Activated naive CD8-positive, alpha-beta T cell treated with anti-CD3 and anti-CD28 coated beads, Interleukin-2, amount 50 U/mL, for 24 hours (primary cell): ENCODE data around the gene ERP44.
"Not testable (repeated sequence)": the region's sequence is repeated elsewhere in the genome, so short reads cannot be mapped to it uniquely, and the experiment has no call there.

Experiments used
- ATAC-seq: fragments of 150-1000 bp; cut with Tn5 transposase; one replicate; pipeline ENCODE4 v1.10.0; 2021
- DNase-seq: peaks from one replicate; pipeline ENCODE4 v3.0.0; 2021
- H3K27ac Mint-ChIP-seq: one replicate; pipeline ENCODE4 v1.8.0; 2021; ENCODE audit warnings: mild to moderate bottlenecking, mixed read lengths
- H3K27me3 Mint-ChIP-seq: one replicate; pipeline ENCODE4 v1.8.0; 2021; ENCODE audit warnings: mixed read lengths
- H3K36me3 Mint-ChIP-seq: one replicate; pipeline ENCODE4 v1.8.0; 2021; ENCODE audit warnings: low read depth, mixed read lengths
- H3K4me1 Mint-ChIP-seq: one replicate; pipeline ENCODE4 v1.8.0; 2021; ENCODE audit warnings: mixed read lengths
- H3K4me3 Mint-ChIP-seq: one replicate; pipeline ENCODE4 v1.8.0; 2021; ENCODE audit warnings: mild to moderate bottlenecking, moderate library complexity, mixed read lengths
- H3K9me3 Mint-ChIP-seq: one replicate; pipeline ENCODE4 v1.8.0; 2021; ENCODE audit warnings: mixed read lengths

Gene ERP44

DNA sequence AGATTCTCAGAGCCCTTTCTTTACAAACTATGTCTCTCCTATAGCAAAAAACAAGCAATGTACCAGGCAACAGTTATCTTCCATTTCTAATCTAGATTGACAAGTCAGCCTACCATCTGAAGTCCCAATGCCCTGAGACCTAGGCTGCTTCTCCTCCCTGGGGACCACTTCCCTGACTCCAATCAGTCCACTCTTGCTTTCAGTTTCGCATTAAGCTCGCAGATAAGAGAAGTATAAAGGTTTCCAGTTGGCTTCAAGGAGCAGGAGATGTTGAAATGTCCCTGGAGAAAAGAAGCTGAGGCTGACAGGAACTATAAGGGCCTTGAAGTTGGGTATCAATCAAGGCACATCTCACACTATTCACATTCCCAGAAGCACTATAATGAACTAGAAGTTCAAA, 32.3 kb downstream of the ERP44 start:
- no peaks in the 10 kb centered on the region for H3K9me3 Mint-ChIP-seq
- no peak overlapping the region for H3K27ac Mint-ChIP-seq
- no peak overlapping the region for H3K4me3 Mint-ChIP-seq
- no peak for DNase-seq
- no peak for ATAC-seq
- peaks cover 8% of the 10 kb centered on the region for H3K36me3 Mint-ChIP-seq
- H3K27me3 Mint-ChIP-seq: no peaks in the 10 kb centered on the region
- peaks cover 24% of the 10 kb centered on the region for H3K4me1 Mint-ChIP-seq

DNA sequence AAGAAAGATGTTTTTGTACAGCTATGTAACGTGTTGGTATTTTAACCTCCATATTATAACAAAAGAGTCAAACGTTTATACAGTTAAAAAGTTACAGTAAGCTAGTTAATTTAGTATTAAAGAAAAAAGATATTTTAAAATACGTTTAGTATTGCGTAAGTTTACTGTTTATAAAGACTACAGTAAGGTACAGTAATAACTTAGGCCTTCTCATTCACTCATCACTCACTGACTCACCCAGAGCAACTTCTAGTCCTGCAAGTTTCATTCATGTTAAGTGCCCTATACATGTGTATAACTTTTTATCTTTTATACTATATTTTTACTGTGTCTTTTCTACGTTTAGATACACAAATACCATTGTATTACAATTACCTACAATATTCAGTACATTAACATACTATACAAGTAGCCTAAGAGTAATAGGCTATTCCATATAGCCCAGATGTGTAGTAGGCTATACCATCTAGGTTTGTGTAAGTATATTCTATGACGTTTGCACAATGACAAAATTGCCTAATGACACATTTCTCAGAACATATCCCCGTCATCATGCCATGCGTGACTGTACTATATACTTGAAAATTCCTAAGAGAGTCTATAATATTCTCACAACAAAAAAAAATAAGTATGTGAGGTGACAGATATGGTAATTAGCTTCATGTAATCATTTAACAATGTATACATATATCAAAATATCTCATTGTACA, 33.8 kb downstream of the ERP44 start:
- H3K4me3 Mint-ChIP-seq: no peak overlapping the region
- H3K27ac Mint-ChIP-seq: no peak overlapping the region
- ATAC-seq (no peak), DNase-seq (no peak)
- H3K9me3 Mint-ChIP-seq: no peaks in the 10 kb centered on the region
- H3K27me3 Mint-ChIP-seq: no peaks in the 10 kb centered on the region
- peaks cover 16% of the 10 kb centered on the region for H3K4me1 Mint-ChIP-seq
- H3K36me3 Mint-ChIP-seq: peaks cover 8% of the 10 kb centered on the region

DNA sequence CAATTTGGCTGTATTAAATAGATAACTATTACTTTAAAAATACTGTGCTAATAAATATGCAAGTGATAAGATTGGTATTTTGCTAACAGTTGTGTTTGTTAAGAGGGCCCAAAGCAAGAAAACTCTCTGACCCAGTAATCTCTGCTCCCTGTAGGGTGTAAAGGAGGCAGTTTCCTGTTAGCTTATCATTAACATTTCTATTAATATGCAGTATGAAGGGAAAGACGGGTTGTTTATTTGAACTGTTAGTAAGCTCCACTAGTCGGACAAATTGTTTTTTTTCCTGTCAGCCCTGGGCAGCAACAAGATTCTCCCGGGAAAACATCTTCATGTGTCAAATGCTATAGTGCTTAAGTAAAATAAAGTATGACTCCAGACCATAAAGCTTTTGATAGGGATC, 35.6 kb downstream of the ERP44 start:
- H3K27ac Mint-ChIP-seq: no peak overlapping the region

DNA sequence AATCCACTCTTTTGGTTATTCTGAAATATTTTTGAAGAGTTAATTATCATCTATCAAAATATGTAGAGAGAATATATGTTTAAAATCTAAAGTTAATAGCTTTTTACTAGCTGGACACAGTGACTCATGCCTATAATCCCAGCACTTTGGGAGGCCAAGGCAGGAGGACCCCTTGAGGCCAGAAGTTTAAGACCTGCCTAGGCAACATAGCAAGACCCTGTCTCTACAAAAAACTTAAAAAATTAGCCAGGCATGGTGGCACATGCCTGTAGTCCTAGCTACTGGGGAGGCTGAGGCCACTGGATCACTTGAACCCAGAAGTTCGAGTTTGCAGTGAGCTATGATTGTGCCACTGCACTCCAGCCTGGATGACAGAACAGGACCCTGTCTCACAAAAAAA, 36.1 kb downstream of the ERP44 start:
- not testable (repeated sequence) for H3K36me3 Mint-ChIP-seq, H3K4me3 Mint-ChIP-seq, H3K9me3 Mint-ChIP-seq, H3K27ac Mint-ChIP-seq, H3K27me3 Mint-ChIP-seq, ATAC-seq, DNase-seq
- H3K4me1 Mint-ChIP-seq: peaks cover 24% of the 10 kb centered on the region

More for the DNA sequence above, 35.6 kb downstream of the ERP44 start:
- H3K36me3 Mint-ChIP-seq: peaks cover 7% of the 10 kb centered on the region
- peaks cover 24% of the 10 kb centered on the region for H3K4me1 Mint-ChIP-seq
- H3K4me3 Mint-ChIP-seq: no peak overlapping the region
- H3K27me3 Mint-ChIP-seq: no peaks in the 10 kb centered on the region
- H3K9me3 Mint-ChIP-seq: no peaks in the 10 kb centered on the region
- ATAC-seq (no peak), DNase-seq (no peak)

DNA sequence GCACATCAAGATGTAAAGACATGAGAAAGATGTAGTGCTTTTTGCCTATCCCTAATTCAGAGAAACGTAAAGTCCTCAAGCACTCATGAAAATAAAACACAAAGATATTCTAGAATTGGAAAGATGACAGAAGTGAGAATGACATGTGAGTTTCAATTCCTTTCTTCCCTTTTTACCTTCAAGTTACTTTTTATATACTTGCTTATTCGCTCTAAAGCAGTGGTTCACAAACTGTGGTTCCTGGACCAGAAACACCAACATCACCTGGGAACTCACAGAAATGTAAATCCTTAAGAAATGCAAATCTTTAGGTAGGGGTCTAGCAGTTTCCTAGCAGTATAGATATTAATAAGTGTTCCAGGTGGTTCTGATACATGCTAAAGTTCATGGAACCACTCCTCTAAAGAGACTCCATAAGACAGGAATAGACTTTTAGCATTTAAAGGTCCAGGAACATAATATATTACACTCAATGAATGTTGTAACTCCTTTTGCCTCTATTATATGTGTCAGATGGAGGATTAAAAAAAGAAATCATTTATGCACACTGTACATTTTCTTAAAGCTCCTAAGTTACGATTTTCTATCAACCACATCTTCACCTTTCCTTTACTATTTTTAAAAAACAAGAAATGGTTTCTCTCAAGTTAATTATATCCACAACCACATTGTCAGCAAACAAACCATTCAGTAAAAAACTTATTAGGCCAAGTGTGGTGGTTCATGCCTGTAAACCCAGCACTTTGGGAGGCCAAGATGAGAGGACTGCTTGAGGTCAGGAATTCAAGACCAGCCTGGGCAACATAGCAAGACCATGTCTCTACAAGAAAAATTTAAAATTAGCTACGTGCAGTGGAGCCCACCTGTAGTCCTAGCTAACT, 39.9 kb downstream of the ERP44 start:
- Mint-ChIP-seq H3K27me3 (no peaks in the 10 kb centered on the region), H3K9me3 (no peaks in the 10 kb centered on the region)
- no peak for ATAC-seq

GRCh38 chr9:100057624-100058023, 41.2 kb downstream of the ERP44 start:
- peaks cover 2% of the 10 kb centered on the region for H3K36me3 Mint-ChIP-seq
- H3K4me3 Mint-ChIP-seq: no peak overlapping the region
- ATAC-seq: no peak
- no peak overlapping the region for H3K27ac Mint-ChIP-seq
- peaks cover 15% of the 10 kb centered on the region for H3K4me1 Mint-ChIP-seq
- H3K9me3 Mint-ChIP-seq: no peaks in the 10 kb centered on the region
- no peaks in the 10 kb centered on the region for H3K27me3 Mint-ChIP-seq
- no peak for DNase-seq

More for the DNA sequence above, 39.9 kb downstream of the ERP44 start:
- no peak for DNase-seq
- Mint-ChIP-seq H3K36me3 (peaks cover 2% of the 10 kb centered on the region), H3K27ac (no peak overlapping the region), H3K4me3 (no peak overlapping the region), H3K4me1 (peaks cover 17% of the 10 kb centered on the region)

DNA sequence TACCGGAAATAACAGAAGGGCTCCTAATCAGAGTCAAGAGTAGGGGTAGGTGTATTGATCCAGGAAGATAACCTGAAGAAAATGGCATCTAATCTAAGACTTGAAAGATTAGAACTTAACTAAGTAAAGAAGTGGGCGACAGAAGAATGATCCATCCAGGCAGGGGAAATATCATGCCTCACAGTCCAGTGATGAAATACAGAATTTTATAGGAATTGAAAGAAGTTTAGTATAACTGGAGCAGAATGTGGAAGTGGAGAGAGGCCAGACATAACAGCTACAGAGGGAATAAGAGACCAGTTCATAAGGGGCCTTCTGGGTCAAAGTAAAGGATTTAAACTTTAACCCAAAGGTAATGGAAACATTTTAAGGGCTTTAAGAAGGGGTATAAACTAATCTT, 42.2 kb downstream of the ERP44 start:
- Mint-ChIP-seq H3K4me1 (peaks cover 15% of the 10 kb centered on the region), H3K27me3 (no peaks in the 10 kb centered on the region), H3K9me3 (no peaks in the 10 kb centered on the region), H3K27ac (no peak overlapping the region), H3K36me3 (peaks cover 3% of the 10 kb centered on the region), H3K4me3 (no peak overlapping the region)
- DNase-seq (no peak), ATAC-seq (no peak)

DNA sequence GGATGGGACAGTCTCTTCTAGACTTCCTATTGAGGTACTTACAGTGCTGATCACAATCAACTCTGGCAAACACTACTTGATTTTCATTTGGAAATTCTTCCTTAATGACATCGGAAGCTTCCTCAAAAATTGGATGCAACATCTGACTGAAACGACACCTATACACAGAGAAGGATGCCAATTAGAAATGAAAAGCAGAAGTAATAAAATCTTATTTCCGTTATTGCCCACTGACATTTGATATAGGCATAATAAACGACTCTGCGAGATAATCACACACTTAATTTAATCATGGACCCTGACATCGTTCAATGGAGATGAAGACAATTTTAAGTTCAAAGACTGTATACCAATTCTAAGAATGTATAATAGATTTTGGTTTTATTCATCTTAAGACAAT, 46.4 kb downstream of the ERP44 start:
- peaks cover 2% of the 10 kb centered on the region for H3K4me1 Mint-ChIP-seq
- no peak for ATAC-seq
- no peaks in the 10 kb centered on the region for H3K27me3 Mint-ChIP-seq
- H3K9me3 Mint-ChIP-seq: no peaks in the 10 kb centered on the region
- H3K36me3 Mint-ChIP-seq: peaks cover 14% of the 10 kb centered on the region
- no peak overlapping the region for H3K4me3 Mint-ChIP-seq
- no peak overlapping the region for H3K27ac Mint-ChIP-seq
- no peak for DNase-seq

DNA sequence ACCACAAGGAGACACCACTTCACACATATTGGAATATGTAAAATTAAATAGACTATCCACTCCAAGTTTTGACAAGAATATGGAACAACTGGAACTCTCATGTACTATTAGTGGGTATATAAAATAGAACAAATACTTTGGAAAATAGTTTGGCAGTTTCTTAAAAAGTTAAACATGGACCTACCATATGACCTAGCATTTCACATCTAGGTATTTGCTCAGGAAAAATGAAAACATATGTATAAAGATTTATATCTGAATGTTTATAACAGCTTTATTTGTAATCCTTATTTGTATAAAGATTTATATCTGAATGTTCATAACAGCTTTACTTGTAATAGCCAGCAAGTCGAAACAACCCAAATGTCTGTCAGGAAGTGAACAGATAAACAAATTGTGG, 49.2 kb downstream of the ERP44 start:
- H3K4me1 Mint-ChIP-seq: peaks cover 2% of the 10 kb centered on the region
- H3K9me3 Mint-ChIP-seq: no peaks in the 10 kb centered on the region
- H3K27ac Mint-ChIP-seq: no peak overlapping the region
- no peaks in the 10 kb centered on the region for H3K27me3 Mint-ChIP-seq
- no peak for ATAC-seq
- DNase-seq: no peak
- peaks cover 27% of the 10 kb centered on the region for H3K36me3 Mint-ChIP-seq
- H3K4me3 Mint-ChIP-seq: no peak overlapping the region

GRCh38 chr9:100038472-100038871, 60.3 kb downstream of the ERP44 start:
- no peak overlapping the region for H3K27ac Mint-ChIP-seq
- H3K4me3 Mint-ChIP-seq: no peak overlapping the region
- peaks cover 67% of the 10 kb centered on the region for H3K36me3 Mint-ChIP-seq
- H3K27me3 Mint-ChIP-seq: no peaks in the 10 kb centered on the region
- peaks cover 31% of the 10 kb centered on the region for H3K9me3 Mint-ChIP-seq
- H3K4me1 Mint-ChIP-seq: peaks cover 30% of the 10 kb centered on the region
- no peak for ATAC-seq
- no peak for DNase-seq

DNA sequence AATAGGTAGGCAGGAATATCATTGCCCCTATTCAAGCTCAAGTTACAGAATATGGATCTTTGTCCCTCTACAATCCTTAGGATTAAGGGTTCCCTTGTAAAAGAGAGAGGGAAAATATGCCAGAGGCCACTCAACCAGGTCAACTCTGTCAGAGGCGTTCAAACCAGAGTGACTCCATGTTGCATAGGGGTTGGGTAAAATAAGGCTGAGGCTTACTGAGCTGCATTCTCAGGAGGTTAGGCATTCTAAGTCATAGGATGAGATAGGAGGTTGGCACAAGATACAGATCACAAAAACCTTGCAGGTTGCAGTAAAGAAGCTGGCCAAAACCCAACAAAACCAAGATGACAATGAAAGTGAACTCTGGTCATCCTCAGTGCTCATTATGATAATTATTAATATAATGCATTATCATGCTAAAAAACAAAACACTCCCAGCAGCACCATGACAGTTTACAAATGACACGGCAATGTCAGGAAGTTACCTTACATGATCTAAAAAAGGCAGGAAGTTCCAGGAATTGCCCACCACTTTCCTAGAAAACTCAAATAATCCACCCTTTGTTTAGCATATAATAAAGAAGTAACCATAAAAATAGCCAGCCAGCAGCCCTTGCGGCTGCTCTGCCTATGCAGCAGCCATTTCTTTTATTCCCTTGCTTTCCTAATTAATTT, 64.8 kb downstream of the ERP44 start:
- Mint-ChIP-seq H3K4me1 (peaks cover 31% of the 10 kb centered on the region), H3K4me3 (no peak overlapping the region), H3K9me3 (peaks cover 13% of the 10 kb centered on the region), H3K27me3 (no peaks in the 10 kb centered on the region), H3K27ac (no peak overlapping the region), H3K36me3 (peaks cover 42% of the 10 kb centered on the region)
- no peak for DNase-seq
- ATAC-seq: no peak

DNA sequence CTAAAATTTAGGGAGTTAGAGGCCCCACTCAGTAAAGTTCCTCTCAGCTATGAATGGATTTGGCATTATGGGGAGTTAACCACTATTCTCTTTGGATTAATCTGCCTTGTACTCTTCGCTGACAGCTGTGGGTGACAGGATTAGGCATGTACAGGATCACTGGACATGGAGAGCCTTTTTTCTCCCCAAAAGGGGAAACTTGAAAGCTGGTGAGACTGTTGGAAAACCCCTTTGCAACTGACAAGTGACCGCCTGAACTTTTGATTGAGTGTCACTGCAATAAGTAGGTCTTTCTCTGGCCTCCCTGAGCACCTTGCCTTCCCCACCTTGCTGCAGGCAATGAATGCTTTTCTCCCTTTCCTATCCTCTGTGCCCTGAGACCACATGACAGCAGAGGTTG, 68.3 kb downstream of the ERP44 start:
- Mint-ChIP-seq H3K36me3 (peaks cover 21% of the 10 kb centered on the region), H3K27ac (peak overlapping the region; percentile 28), H3K27me3 (no peaks in the 10 kb centered on the region), H3K9me3 (peaks cover 7% of the 10 kb centered on the region), H3K4me1 (peaks cover 21% of the 10 kb centered on the region), H3K4me3 (no peak overlapping the region)
- ATAC-seq: no peak
- DNase-seq: no peak

GRCh38 chr9:100029251-100029650, 69.5 kb downstream of the ERP44 start:
- no peak for ATAC-seq
- Mint-ChIP-seq H3K27ac (no peak overlapping the region), H3K4me3 (no peak overlapping the region), H3K36me3 (peaks cover 28% of the 10 kb centered on the region), H3K9me3 (peaks cover 7% of the 10 kb centered on the region), H3K4me1 (peaks cover 12% of the 10 kb centered on the region), H3K27me3 (no peaks in the 10 kb centered on the region)
- DNase-seq: no peak

DNA sequence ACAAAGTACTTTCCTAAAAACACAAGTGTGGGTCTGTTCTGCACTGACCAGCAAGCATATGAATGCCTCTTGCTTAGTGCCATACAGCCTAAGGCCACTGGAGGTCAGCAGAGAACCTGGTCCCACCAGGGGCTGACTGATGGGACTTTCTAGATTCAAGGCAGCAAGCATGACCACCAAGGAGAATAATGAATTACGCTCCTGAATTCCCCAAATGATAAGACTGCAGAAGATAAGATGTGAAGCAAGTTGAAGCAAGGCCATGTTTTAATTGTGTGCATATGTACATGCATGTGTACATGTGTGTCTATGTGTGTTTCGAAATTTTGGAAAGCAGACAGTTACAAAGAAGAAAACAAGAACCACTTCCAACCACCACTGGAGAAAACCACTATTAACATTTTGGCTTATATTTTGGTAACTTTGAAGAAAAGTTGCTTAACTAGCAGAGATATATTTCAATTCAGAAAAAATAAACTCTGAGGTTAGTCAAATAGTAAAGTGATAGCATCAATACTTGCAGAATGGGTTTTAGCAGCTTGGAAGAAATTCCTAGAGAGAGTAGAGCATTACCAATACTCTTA, 70.5 kb downstream of the ERP44 start:
- Mint-ChIP-seq H3K9me3 (no peaks in the 10 kb centered on the region), H3K36me3 (peaks cover 21% of the 10 kb centered on the region), H3K27ac (no peak overlapping the region), H3K4me3 (no peak overlapping the region), H3K27me3 (no peaks in the 10 kb centered on the region), H3K4me1 (peaks cover 7% of the 10 kb centered on the region)
- DNase-seq (peak; percentile 75), ATAC-seq (peak; percentile 90)
